Activated T-cell treated with anti-CD3 and anti-CD28 coated beads, Interleukin-2, amount 50 U/mL, for 4 hours (primary cell): ENCODE results near the gene CRYGB. TPM values are rescaled to one million over a fixed set of nuclear protein-coding genes. Genes with fewer than 3 reads are reported as not detected.
A peak's percentile ranks its signal among the peaks of the same experiment; 100 is the strongest.

Experiments
- ATAC-seq, 2 donors: fragments of 200-7000 bp; cut with Tn5 transposase; one replicate each; pipeline ENCODE4 v1.10.0; 2021
- DNase-seq: peaks from one replicate; pipeline ENCODE4 v3.0.0-alpha.2; 2020
- H3K27me3 Mint-ChIP-seq: one replicate; pipeline ENCODE4 v1.8.0; 2021; ENCODE audit warnings: low read depth, mixed read lengths
- H3K36me3 Mint-ChIP-seq: one replicate; pipeline ENCODE4 v1.8.0; 2022; ENCODE audit warnings: mixed read lengths; ENCODE audit not compliant: insufficient read depth
- H3K4me1 Mint-ChIP-seq: one replicate; pipeline ENCODE4 v1.8.0; 2021; ENCODE audit warnings: low read depth, mixed read lengths
- H3K4me3 Mint-ChIP-seq: one replicate; pipeline ENCODE4 v1.8.0; 2021; ENCODE audit warnings: mild to moderate bottlenecking, moderate library complexity, mixed read lengths
- H3K9me3 Mint-ChIP-seq: one replicate; pipeline ENCODE4 v1.8.0; 2021; ENCODE audit warnings: mixed read lengths
- total RNA-seq, 3 donors: library from RNA; stranded (reverse); gene quantifications; one replicate each; pipeline ENCODE4 v1.2.1, GENCODE V29; 2021

The CRYGB gene, protein sequence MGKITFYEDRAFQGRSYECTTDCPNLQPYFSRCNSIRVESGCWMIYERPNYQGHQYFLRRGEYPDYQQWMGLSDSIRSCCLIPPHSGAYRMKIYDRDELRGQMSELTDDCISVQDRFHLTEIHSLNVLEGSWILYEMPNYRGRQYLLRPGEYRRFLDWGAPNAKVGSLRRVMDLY
- not detected for total RNA-seq

DNA sequence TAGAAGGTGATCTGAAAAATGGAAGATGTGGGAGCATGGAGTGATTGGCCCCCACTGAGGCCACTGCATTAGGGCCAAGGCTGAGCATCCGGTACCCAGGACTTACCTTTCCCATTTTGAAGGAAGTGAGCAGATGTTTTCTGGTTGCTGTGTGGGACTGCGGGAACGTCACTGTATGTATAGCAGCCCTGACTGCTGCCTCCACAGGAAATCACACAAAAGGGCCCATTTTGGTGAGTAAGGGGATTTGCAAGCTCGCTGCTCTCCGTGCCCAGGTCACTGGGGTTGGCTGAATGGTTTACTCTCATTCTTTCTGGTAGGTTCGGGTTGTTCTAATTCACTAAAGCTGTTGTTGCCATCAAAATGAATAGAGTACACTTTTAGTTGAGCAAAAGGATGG is at the start of gene CRYGB:
Gene CRYGB, minus strand, starts transcription at position 153 of the 400 bp plus-strand sequence. Its CDS starts 38 bp downstream, at position 115.
- H3K27me3 Mint-ChIP-seq, result peaks cover 3% of the 10 kb centered on the region
- DNase-seq (no peak), ATAC-seq (no peak)
- peaks cover 5% of the 10 kb centered on the region for H3K9me3 Mint-ChIP-seq
- H3K4me3 Mint-ChIP-seq, result no peak within 1 kb of the TSS
- H3K36me3 Mint-ChIP-seq, result no peaks in the 10 kb centered on the region
- H3K4me1 Mint-ChIP-seq, result no peaks in the 10 kb centered on the region

DNA sequence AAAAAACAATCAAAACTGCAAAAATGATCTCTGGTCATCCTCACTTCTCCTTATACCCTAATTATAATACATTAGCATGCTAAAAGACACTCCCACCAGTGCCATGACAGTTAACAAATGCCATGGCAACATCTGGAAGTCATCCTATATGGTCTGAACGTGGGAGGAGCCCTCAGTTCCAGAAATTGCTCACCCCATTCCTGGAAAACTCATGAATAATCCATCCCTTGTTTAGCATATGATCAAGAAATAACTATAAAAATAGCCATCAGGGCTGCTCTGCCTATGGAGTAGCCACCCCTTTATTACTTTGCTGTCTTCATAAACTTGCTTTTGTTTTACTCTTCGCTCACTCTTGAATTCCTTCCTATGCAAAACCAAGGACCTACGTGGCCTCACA is 49.6 kb upstream of the CRYGB start:
- Mint-ChIP-seq H3K4me1 (no peaks in the 10 kb centered on the region), H3K36me3 (no peaks in the 10 kb centered on the region), H3K4me3 (no peak overlapping the region), H3K27me3 (peaks cover 3% of the 10 kb centered on the region), H3K9me3 (no peaks in the 10 kb centered on the region)
- no peak for DNase-seq
- ATAC-seq, result no peak

DNA sequence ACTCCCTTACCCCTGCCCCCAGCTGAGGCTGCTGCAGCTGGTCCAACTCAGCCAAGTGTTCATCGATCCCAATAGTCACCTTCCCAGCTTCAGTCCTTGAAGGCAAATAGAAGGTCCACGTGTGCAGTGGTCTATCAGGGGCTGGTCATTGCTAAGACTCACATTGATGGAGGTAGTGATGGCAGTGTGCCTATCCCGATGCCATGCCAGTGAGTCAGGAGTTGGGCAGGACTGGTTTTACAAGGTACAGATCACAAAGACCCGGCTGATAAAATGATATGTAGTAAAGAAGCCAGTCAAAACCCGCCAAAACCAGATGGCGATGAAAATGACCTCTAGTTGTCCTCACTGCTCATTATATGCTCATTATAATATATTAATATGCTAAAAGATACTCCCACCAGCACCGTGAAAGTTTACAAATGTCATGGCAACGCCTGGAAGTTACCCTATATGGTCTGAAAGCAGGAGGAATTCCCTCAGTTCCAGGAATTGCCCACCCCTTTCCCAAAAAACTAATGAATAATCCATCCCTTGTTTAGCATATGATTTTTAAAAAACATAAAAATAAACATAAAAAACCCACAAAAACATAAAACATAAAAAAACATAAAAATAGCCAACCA is 46.8 kb upstream of the CRYGB start:
- no peak for DNase-seq
- Mint-ChIP-seq H3K4me1 (no peaks in the 10 kb centered on the region), H3K4me3 (no peak overlapping the region), H3K9me3 (no peaks in the 10 kb centered on the region), H3K36me3 (no peaks in the 10 kb centered on the region), H3K27me3 (peaks cover 3% of the 10 kb centered on the region)
- ATAC-seq, result no peak

DNA sequence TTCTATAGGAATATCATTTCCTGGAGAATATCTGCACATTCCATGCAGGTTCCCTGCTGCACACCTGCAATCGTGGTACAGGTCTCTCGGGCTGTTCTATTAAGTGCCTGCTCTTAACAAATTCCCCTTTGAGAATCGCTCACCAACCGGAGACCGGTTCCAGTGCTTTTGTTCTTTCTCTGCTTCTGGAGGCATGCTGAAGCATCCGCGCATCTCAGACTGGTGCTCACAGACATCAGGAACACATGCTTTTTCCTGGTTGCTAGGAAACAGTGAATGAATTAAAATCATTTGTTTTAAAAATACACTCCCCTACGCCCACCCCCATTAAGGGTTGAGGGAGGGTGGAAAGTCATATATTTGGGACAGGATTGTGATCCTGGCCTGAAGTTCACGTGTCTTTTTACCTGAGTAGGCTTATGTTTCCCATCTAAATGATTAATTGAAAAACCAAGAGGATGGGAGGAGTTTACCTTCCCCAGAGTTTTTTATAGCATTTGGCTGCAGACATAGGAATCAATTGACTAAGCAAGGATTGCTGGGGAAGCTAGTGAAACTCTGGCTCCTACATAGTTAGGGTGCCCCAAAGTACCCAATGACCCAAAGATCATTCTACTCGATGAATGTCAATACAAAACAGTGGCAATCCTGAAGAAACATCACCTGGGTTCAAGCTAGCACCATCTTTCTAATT is 44.0 kb upstream of the CRYGB start, which contains the start of gene C2orf80:
Gene C2orf80, minus strand, starts transcription at position 221 of the 694 bp plus-strand sequence. CDS start 3,044 bp downstream, outside the sequence.
- H3K36me3 Mint-ChIP-seq, result no peaks in the 10 kb centered on the region
- H3K9me3 Mint-ChIP-seq, result no peaks in the 10 kb centered on the region

DNA sequence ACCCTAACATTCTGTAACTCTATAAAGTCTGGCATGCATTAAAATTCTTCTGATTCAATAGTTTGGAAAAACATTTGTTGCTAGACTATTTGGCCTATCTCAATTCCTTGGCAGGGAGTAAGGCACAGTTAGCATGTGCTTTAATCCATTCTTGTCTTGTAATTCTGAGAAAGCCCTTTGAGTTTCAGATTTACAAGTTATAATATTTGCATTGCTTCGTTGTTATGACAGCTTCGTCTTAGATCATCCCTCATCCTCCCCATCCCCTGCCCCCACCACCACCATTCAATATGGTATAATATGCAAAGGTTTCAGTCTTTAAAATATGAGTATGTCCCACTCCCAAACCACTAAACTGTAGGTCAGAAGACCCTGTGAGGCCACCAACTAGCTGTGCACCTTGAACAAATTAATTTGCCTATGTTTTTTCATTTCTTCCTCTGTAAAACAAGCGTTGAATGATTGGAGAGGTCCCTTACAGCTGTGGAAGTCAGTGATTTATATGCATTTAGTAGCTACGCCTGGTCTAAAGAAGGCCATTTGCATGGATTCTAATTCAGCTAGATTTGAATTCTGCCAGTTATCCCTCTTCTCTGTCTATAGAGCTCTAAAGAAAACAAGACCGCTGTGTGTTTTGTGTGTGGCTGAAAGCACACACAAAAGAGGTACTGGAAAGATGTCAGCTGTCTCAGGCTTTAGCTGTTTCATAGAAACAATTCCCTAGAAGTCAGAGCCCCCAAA is 43.3 kb upstream of the CRYGB start:
- Mint-ChIP-seq H3K4me3 (no peak overlapping the region), H3K36me3 (no peaks in the 10 kb centered on the region), H3K9me3 (no peaks in the 10 kb centered on the region), H3K27me3 (peaks cover 6% of the 10 kb centered on the region), H3K4me1 (no peaks in the 10 kb centered on the region)
- ATAC-seq, result no peak
- DNase-seq, result no peak

More for the DNA sequence above, 44.0 kb upstream of the CRYGB start, which contains the start of gene C2orf80:
- ATAC-seq, result no peak
- Mint-ChIP-seq H3K4me3 (no peak within 1 kb of the TSS), H3K4me1 (no peaks in the 10 kb centered on the region), H3K27me3 (peaks cover 2% of the 10 kb centered on the region)
- DNase-seq, result no peak

DNA sequence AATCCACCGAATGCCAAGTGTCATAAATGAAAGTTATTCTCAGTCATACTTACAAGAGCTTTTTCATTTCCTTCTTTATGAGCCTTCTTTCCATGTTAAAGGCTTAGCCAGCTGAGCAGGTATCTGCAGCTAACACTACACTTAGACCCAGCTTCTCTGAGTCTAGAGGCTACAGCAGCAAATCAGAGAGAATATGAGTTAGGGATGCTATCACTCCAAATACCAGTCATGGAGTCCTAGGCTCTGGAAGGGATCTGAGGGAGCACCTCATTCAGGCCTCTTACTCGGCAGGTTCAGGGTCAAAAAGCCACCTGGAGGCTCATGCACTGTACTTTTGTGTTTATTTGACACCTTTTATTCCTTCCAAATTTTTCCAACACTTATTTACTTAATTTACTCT is 40.9 kb upstream of the CRYGB start:
- Mint-ChIP-seq H3K27me3 (peaks cover 14% of the 10 kb centered on the region), H3K4me3 (no peak overlapping the region), H3K9me3 (no peaks in the 10 kb centered on the region), H3K36me3 (no peaks in the 10 kb centered on the region), H3K4me1 (no peaks in the 10 kb centered on the region)
- DNase-seq (no peak), ATAC-seq (no peak)

DNA sequence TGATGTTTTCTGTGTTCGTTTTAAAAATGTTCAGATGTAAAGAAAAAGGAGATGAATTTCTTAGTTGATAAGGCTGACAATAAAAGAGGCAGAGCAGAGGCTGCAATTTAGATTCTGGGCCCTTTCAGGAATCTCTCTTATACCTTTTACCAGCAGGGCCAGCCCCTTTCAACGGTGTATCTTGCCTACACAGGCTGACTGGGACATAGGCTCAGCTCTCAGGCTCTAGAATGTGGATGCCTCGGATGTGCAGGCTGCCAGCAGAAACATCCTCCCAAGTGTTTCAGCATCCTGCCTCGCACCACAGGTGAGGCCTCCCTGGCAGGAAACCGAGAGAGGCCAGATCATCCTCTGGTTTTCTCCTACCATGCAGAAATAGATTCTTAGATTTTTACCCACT is 40.5 kb upstream of the CRYGB start:
- H3K4me3 Mint-ChIP-seq, result no peak overlapping the region
- H3K36me3 Mint-ChIP-seq, result no peaks in the 10 kb centered on the region
- DNase-seq, result no peak
- H3K27me3 Mint-ChIP-seq, result peaks cover 14% of the 10 kb centered on the region
- no peaks in the 10 kb centered on the region for H3K9me3 Mint-ChIP-seq
- H3K4me1 Mint-ChIP-seq, result no peaks in the 10 kb centered on the region
- ATAC-seq, result no peak

DNA sequence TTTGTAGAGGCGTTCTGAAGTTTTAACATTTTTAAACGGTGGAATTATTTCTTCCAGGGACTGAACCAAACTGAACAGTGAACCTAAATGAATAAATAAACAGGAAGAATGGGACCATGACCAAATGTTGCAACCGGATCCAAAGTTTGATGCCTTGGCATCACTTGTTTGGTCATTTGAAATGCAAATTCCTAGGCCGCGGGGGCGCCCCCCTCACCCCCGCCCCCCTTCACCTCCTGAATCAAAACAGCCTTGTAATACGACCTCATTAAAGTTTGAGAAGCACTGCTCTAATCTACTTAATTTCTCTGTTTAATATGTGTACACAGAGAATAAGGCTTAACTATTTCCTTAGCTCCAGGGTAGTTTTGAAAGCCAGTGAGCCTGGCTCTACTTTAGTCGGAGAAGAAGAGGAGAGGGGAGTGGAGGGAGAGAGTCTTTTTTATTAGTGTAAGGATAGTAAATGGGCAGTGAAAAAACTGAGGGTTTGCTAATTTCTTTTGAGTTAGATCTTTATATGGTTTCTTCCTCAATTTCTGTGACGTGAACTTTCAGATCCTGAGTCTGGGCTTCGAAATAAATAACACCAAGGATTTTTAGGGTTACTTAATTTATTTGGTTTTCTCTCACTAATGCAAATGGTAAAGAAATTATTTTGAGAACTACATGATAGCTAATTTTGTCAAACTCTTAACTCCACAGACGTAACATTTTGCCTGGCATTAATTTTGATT is 38.2 kb upstream of the CRYGB start:
- H3K27me3 Mint-ChIP-seq, result peaks cover 14% of the 10 kb centered on the region
- no peak for ATAC-seq
- no peaks in the 10 kb centered on the region for H3K36me3 Mint-ChIP-seq
- H3K4me1 Mint-ChIP-seq, result no peaks in the 10 kb centered on the region
- no peaks in the 10 kb centered on the region for H3K9me3 Mint-ChIP-seq
- DNase-seq, result no peak
- no peak overlapping the region for H3K4me3 Mint-ChIP-seq

DNA sequence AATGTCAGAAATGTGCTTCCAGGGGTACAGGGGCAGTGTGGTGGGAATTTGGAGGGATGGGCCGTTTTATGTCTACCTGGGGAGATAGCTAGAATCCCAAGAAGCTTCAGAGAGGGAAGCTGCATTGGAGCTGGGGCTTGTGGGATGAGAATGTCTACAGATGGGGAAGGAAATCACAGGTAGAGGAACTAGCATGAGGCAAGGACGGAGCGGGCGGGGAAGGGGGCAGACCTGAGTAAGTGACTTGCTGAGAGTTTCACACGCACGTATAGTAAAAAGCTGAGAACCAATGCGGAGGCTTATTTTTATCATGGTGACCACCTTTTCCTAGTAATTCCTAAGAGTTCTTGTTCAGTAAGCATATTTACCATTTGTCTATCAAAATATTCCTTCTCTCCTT is 37.6 kb upstream of the CRYGB start:
- Mint-ChIP-seq H3K4me3 (no peak overlapping the region), H3K4me1 (no peaks in the 10 kb centered on the region), H3K9me3 (no peaks in the 10 kb centered on the region), H3K27me3 (peaks cover 14% of the 10 kb centered on the region), H3K36me3 (no peaks in the 10 kb centered on the region)
- ATAC-seq (no peak), DNase-seq (no peak)

DNA sequence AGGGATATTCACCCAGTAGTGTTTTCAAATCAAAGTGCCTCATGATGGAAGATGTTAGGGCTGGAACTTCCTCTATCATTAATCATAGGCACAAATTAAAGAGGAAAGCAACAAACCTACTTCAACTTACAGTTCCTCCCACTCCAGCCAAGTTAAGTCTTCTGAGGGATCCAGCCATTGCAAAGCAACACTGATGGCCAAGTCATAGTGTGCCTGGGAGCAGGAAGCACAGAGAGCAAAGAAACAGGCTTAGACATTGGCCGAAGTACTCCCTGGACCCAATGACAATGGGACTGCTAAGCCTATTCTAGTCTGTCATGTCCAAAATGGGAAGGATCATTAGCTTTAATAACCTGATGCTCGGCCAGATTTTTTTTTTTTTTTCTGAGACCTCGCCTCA is 36.9 kb upstream of the CRYGB start:
- Mint-ChIP-seq H3K27me3 (peaks cover 14% of the 10 kb centered on the region), H3K36me3 (no peaks in the 10 kb centered on the region), H3K4me3 (no peak overlapping the region), H3K4me1 (no peaks in the 10 kb centered on the region), H3K9me3 (no peaks in the 10 kb centered on the region)
- ATAC-seq, result no peak
- no peak for DNase-seq

DNA sequence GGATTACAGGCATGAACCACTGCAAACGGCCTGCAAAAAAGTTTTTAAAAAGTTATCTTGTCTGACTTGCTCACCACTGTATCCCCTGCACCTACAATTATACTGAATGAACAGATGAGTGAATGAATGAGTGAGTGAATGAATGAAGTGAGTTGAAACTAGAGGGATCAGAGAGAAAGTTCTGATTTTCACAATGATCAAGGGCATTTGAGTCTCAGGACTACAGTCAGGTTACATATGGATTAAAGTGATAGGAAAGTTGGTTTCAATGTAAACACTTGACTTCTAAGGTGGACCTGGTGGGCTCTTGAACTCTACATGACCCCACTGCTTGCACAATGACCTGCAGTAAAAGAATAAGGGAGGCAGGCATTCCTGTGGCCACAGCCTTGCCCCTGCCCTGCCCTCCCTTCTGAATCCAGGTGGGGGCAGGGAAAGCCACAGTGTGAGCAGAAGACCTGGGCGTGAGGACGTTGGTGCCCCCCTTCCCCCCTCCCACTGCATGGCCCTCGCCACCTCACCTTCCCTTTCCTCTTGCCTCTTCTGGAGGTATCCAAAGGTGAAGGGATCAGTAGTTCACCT is 33.2 kb upstream of the CRYGB start:
- peaks cover 3% of the 10 kb centered on the region for H3K4me1 Mint-ChIP-seq
- H3K9me3 Mint-ChIP-seq, result no peaks in the 10 kb centered on the region
- peaks cover 10% of the 10 kb centered on the region for H3K27me3 Mint-ChIP-seq
- no peak overlapping the region for H3K4me3 Mint-ChIP-seq
- no peak for ATAC-seq
- H3K36me3 Mint-ChIP-seq, result no peaks in the 10 kb centered on the region
- no peak for DNase-seq

DNA sequence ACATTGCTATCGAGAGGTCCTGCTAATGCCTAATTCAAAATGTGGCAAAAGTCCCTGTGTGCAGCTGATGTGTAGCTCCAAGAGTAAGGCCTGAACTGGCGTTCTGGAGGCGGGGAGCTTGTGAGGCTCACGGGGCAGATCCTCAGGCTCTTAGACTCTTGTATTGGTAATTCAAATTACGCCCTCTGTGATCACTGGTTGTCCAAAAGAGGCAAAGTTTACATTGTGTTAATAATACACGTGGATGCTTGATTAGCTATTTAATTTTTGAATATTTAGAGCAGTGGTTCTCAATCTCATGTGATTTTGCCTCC is 29.8 kb upstream of the CRYGB start:
- Mint-ChIP-seq H3K36me3 (no peaks in the 10 kb centered on the region), H3K4me3 (no peak overlapping the region), H3K27me3 (peaks cover 13% of the 10 kb centered on the region), H3K4me1 (peaks cover 3% of the 10 kb centered on the region), H3K9me3 (no peaks in the 10 kb centered on the region)
- no peak for DNase-seq
- ATAC-seq, result no peak

DNA sequence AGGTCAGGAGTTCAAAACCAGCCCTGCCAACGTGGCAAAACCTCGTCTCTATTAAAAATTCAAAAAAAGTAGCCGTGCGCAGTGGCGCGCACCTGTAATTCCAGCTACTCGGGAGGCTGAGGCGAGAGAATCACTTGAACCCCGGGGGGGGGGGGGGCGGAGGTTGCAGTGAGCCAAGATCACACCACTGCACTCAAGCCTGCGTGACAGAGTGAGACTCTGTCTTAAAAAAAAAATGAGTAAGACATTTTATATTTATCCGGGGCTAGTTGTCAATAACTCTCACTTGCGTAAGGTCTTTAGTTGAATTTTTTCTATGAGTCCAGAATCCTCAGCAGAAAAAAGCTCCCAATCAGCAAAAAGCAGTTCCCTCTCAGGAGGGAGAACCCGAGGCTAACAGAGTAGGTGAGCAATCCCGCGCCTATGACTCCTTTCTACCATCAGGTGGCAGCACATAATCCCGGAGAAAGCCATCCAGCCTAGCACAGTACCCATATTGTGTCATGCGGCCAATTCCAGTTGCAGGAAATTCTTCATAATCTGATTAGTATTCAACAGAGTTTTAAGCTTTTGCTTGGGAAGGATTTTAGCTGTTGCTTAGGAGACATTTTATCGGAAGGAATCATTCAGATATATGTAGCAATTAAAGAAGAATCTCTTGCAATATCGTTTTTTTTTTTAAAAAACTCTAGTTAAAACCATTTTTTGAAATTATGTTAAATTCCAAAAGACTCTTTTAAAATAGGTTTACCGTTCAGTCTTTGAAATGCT is 29.3 kb upstream of the CRYGB start:
- peaks cover 3% of the 10 kb centered on the region for H3K4me1 Mint-ChIP-seq
- no peak overlapping the region for H3K4me3 Mint-ChIP-seq
- peak; percentile 93 to 98 for ATAC-seq
- H3K9me3 Mint-ChIP-seq, result no peaks in the 10 kb centered on the region
- no peaks in the 10 kb centered on the region for H3K36me3 Mint-ChIP-seq
- H3K27me3 Mint-ChIP-seq, result peaks cover 13% of the 10 kb centered on the region
- peak; percentile 50 for DNase-seq
